LNCaP clone FGC (cell line): ENCODE measurements around the gene ANKS3.
"Not testable (repeated sequence)": the region's sequence is repeated elsewhere in the genome, so short reads cannot be mapped to it uniquely, and the experiment has no call there.

ENCODE experiments used
- DNase-seq: peaks from one replicate; pipeline ENCODE4 v3.0.0-alpha.2; 2011; ENCODE audit warnings: low read depth
- H3K4me3 ChIP-seq: 2 replicates; pipeline ENCODE4 v1.5.1; 2011; ENCODE audit warnings: mild to moderate bottlenecking, low read depth, low read length, control low read depth
- CTCF ChIP-seq: IDR thresholded peaks from 2 replicates; pipeline ENCODE4 v1.5.1; 2012; ENCODE audit warnings: mild to moderate bottlenecking; ENCODE audit not compliant: control insufficient read depth, insufficient read depth; ENCODE audit errors: extremely low read depth

The ANKS3 gene

GRCh38 chr16:4747906-4748681 is 14.0 kb upstream of the ANKS3 start:
- no peak overlapping the region for H3K4me3 ChIP-seq
- DNase-seq = no peak

GRCh38 chr16:4746991-4747574 is 13.0 kb upstream of the ANKS3 start:
- no peak for DNase-seq
- TF ChIP-seq CTCF = no peak
- no peak overlapping the region for H3K4me3 ChIP-seq

More at GRCh38 chr16:4747906-4748681, 14.0 kb upstream of the ANKS3 start:
- no peak for TF ChIP-seq CTCF

GRCh38 chr16:4746215-4746614 is 12.1 kb upstream of the ANKS3 start:
- no peak overlapping the region for H3K4me3 ChIP-seq
- no peak for DNase-seq
- no peak for TF ChIP-seq CTCF

GRCh38 chr16:4745274-4745569 is 11.2 kb upstream of the ANKS3 start:
- H3K4me3 ChIP-seq = no peak overlapping the region
- no peak for DNase-seq

GRCh38 chr16:4744555-4745273 is 10.6 kb upstream of the ANKS3 start:
- no peak overlapping the region for H3K4me3 ChIP-seq
- no peak for DNase-seq
- no peak for TF ChIP-seq CTCF

More at GRCh38 chr16:4745274-4745569, 11.2 kb upstream of the ANKS3 start:
- no peak for TF ChIP-seq CTCF

- TF ChIP-seq CTCF = no peak
- no peak overlapping the region for H3K4me3 ChIP-seq
Measured at GRCh38 chr16:4743226-4743878, 9.3 kb upstream of the ANKS3 start.

GRCh38 chr16:4738370-4738769 is 4.3 kb upstream of the ANKS3 start:
- H3K4me3 ChIP-seq, DNase-seq: not testable (repeated sequence)

More at GRCh38 chr16:4743226-4743878, 9.3 kb upstream of the ANKS3 start:
- DNase-seq = no peak
